ENCODE results near the gene CSNK1G1.

- TF ChIP-seq POLR2A (IDR thresholded peaks at IDR 0.05), result no peak
- no peak for TF ChIP-seq EP300 (IDR thresholded peaks at IDR 0.05)
- no peak for TF ChIP-seq CTCF (IDR thresholded peaks at IDR 0.05)
Measured at GRCh38 chr15:64274341-64274950, 81.5 kb downstream of the CSNK1G1 start.
